ENCODE data around the gene IYD.
"Not testable (repeated sequence)": the region's sequence is repeated elsewhere in the genome, so short reads cannot be mapped to it uniquely, and the experiment has no call there.

IYD gene

DNA sequence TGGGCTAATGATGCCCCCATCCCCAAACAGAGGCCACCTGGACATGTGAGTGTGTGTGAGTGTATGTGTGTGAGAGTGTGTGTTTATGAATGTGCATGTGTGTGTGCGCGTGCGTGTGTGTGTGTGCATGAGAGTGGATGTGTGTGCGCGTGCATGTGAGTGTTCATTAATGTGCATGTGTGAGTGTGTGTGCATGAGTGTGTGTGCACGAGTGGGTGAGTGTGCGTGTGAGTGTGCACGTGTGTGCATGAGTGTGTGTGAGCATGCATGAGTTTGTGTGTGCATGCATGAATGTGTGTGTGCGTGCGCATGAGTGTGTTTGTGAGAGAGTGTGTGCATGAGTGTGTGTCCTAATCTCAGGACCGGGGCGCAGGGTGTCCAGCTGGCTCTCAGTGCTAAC is 1.3 kb downstream of the IYD start:
- Histone ChIP-seq H3K4me1 (no peaks in the 10 kb centered on the region), H3K36me3 (no peaks in the 10 kb centered on the region), H3K27me3 (no peaks in the 10 kb centered on the region), H3K4me3 (ENCODE audit: low read depth, low read length) (no peak overlapping the region), H3K9me3 (no peaks in the 10 kb centered on the region)
- no peak for DNase-seq
- TF ChIP-seq, protein P1, sequence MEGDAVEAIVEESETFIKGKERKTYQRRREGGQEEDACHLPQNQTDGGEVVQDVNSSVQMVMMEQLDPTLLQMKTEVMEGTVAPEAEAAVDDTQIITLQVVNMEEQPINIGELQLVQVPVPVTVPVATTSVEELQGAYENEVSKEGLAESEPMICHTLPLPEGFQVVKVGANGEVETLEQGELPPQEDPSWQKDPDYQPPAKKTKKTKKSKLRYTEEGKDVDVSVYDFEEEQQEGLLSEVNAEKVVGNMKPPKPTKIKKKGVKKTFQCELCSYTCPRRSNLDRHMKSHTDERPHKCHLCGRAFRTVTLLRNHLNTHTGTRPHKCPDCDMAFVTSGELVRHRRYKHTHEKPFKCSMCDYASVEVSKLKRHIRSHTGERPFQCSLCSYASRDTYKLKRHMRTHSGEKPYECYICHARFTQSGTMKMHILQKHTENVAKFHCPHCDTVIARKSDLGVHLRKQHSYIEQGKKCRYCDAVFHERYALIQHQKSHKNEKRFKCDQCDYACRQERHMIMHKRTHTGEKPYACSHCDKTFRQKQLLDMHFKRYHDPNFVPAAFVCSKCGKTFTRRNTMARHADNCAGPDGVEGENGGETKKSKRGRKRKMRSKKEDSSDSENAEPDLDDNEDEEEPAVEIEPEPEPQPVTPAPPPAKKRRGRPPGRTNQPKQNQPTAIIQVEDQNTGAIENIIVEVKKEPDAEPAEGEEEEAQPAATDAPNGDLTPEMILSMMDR (IDR thresholded peaks at IDR 0.05; ENCODE audit: low read depth, low read length) = no peak

DNA sequence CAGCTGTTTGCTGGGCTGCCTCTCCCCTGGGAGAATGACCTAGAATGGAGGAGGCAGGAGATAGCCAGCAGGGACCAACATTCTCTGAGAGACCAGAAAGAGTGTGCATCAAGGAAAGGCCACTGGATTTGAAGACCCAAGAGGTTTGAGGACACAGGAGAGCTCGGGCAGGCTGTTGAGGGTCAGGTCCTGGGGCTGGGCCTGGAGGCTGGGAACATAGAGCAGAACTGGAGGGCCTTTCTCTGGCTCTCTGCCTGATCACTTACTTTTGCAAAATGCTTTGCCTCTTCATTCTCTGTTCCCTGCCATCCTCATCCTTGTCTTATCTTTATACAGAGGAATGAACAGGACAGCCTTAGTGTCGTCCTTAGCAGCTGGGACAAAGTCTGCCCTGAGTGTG is 2.5 kb downstream of the IYD start:
- Histone ChIP-seq H3K9me3 (no peaks in the 10 kb centered on the region), H3K4me1 (no peaks in the 10 kb centered on the region), H3K36me3 (no peaks in the 10 kb centered on the region), H3K4me3 (ENCODE audit: low read depth, low read length) (no peak overlapping the region), H3K27me3 (no peaks in the 10 kb centered on the region)
- TF ChIP-seq, protein P1 (IDR thresholded peaks at IDR 0.05; ENCODE audit: low read depth, low read length) = no peak
- no peak for DNase-seq

DNA sequence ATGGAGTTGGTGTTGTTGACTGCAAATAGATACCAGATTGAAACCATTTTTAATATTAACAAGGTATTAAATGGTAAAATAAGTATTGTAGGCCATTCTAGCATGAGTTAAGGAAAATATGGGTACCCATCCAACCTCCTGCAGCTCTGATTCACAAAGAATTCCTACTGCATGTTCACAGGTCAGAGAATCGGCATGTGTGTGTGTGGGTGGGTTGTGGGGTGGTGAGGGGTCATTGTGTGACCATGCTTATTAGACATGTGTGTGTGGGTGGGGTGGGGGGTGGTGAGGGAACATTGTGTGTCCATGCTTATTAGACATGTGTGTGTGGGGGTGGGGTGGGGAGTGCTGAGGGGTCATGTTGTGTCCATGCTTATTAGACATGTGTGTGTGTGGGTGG is 3.2 kb downstream of the IYD start:
- no peaks in the 10 kb centered on the region for H3K36me3 ChIP-seq
- no peaks in the 10 kb centered on the region for H3K27me3 ChIP-seq
- TF ChIP-seq, protein P1 (IDR thresholded peaks at IDR 0.05; ENCODE audit: low read depth, low read length) = no peak
- no peak for DNase-seq
- H3K4me3 ChIP-seq (ENCODE audit: low read depth, low read length) = no peak overlapping the region
- no peaks in the 10 kb centered on the region for H3K4me1 ChIP-seq
- H3K9me3 ChIP-seq = no peaks in the 10 kb centered on the region

DNA sequence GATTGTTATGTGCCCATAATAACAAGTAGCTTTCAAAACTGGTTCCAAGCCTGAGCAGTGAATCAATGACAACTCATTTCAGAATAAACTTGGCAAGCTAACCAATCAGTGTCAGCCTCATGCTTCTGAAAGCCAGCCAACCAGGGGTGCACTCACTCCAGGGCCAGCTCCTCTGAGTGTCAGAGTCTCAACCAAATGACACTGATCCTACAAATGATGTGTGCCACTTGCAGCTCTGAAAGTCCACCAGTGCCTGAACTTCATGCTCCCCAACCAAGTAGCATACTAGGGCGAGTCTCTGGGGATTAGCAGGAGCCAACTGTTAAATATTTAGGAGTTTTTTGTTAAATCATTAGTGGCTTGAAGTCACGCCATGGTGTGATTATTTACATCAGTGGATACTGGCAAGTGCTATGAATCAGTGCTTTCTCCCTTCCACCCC is 4.5 kb downstream of the IYD start:
- H3K9me3 ChIP-seq = no peaks in the 10 kb centered on the region
- no peaks in the 10 kb centered on the region for H3K27me3 ChIP-seq
- no peak overlapping the region for H3K4me3 ChIP-seq (ENCODE audit: low read depth, low read length)
- TF ChIP-seq, protein P1 (IDR thresholded peaks at IDR 0.05; ENCODE audit: low read depth, low read length) = no peak
- H3K4me1 ChIP-seq = no peaks in the 10 kb centered on the region
- no peaks in the 10 kb centered on the region for H3K36me3 ChIP-seq
- DNase-seq = no peak

DNA sequence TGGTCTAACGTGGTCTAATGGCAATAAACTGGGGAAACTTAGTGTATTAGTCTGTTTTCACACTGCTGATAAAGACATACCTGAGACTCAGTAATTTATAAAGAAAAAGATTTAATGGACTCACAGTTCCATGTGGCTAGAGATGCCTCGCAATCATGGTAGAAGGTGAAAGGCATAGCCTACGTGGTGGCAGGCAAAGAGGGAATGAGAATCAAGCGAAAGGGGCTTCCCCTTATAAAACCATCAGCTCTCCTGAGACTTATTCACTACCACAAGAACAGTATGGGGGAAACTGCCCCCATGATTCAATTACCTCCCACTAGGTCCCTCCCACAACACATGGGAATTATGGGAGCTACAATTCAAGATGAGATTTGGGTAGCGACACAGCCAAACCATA is 5.5 kb downstream of the IYD start:
- not testable (repeated sequence) for H3K27me3 ChIP-seq; H3K9me3 ChIP-seq; H3K4me3 ChIP-seq (ENCODE audit: low read depth, low read length); DNase-seq; H3K36me3 ChIP-seq; H3K4me1 ChIP-seq

DNA sequence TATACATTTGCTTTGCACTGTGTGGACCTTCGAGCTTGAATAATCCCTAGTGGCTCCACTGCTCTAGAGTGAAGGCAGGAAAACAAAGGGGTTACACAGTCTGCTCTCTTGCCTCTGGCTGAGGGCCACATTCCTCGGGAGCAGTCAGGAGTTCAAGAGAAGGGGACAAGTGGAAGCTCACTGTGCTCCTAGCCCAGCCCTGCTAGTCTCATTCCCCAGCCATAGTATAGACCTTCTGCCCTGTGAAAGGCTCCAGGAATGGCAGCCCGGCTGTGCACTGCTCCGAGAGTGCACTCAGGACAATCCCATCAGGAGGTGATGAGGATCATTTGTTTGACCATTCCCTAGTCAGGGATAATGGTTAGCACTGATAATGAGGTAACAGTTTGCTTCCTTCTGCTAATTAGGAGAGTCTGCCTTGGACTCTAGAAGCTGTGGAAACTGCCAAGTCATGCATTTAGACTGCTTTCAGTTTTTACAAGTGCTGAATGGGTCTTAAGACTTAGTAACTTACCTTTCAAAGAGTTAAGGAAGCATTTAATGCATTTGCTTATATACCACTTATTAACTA is 8.5 kb downstream of the IYD start:
- TF ChIP-seq, protein P1 (IDR thresholded peaks at IDR 0.05; ENCODE audit: low read depth, low read length) = no peak
- no peaks in the 10 kb centered on the region for H3K9me3 ChIP-seq
- H3K4me1 ChIP-seq = no peaks in the 10 kb centered on the region
- H3K4me3 ChIP-seq (ENCODE audit: low read depth, low read length) = no peak overlapping the region
- H3K27me3 ChIP-seq = no peaks in the 10 kb centered on the region
- H3K36me3 ChIP-seq = no peaks in the 10 kb centered on the region
- no peak for DNase-seq

DNA sequence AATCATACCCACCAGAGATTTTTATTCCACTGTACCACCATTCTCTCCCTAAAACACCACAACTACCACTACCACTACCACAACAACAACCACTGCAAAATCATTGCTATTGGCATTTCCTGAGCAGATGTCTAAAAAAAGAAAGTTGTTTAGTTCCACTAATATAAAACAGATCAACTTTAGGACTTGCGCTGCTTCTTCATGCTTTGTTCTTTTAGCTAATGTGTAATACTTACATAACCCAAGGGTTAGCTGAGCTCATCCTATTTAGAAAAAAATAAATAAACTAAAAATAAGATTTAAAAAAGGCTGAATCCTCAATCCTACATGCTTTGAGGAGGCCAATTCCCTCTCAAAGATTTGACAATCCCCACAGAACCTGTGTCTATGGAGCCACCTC is 11.4 kb downstream of the IYD start:
- H3K36me3 ChIP-seq = no peaks in the 10 kb centered on the region
- H3K27me3 ChIP-seq = no peaks in the 10 kb centered on the region
- H3K4me1 ChIP-seq = no peaks in the 10 kb centered on the region
- TF ChIP-seq, protein P1 (IDR thresholded peaks at IDR 0.05; ENCODE audit: low read depth, low read length) = no peak
- H3K9me3 ChIP-seq = no peaks in the 10 kb centered on the region
- no peak for DNase-seq
- no peak overlapping the region for H3K4me3 ChIP-seq (ENCODE audit: low read depth, low read length)
